Stimulated activated CD4-positive, alpha-beta T cell treated with anti-CD3 and anti-CD28 coated beads, Interleukin-12 subunit alpha, Interleukin-12 subunit beta, amount 100 ng/mL, for 24 hours (primary cell): ENCODE results near the gene GABRG2.
"Not testable (repeated sequence)": the region's sequence is repeated elsewhere in the genome, so short reads cannot be mapped to it uniquely, and the experiment has no call there.

ENCODE experiments used
- DNase-seq, 2 experiments: peaks; one replicate each; pipeline ENCODE4 v3.0.0-alpha.2; 2020; ENCODE audit warnings: low read depth in 2 of 2

Gene GABRG2

DNA sequence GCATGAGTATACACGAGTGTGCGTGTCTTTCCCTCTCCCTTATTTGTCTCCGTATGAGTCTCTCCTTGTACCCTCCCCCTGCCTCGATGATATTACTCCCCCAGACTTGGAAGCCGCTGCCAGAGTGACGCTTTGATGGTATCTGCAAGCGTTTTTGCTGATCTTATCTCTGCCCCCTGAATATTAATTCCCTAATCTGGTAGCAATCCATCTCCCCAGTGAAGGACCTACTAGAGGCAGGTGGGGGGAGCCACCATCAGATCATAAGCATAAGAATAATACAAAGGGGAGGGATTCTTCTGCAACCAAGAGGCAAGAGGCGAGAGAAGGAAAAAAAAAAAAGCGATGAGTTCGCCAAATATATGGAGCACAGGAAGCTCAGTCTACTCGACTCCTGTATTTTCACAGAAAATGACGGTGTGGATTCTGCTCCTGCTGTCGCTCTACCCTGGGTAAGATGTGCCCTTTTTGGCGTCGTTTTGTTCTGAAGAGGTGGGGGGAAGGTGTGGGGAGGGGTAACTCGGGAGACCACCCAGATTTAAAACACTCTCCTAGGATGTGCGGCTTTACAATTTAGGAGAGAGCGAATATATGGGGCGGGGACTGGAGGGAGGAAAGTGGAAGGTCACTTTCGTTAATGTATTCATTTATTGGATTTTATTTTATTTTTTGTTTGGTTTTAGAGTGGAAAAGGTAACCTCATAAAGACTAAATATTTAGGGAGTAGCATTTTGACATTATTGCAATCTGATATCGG is at the start of gene GABRG2:
Gene GABRG2 (plus strand): TSS at position 119 of the 757 bp plus-strand sequence. CDS start 227 bp downstream, at position 346.
- no peak for DNase-seq

DNA sequence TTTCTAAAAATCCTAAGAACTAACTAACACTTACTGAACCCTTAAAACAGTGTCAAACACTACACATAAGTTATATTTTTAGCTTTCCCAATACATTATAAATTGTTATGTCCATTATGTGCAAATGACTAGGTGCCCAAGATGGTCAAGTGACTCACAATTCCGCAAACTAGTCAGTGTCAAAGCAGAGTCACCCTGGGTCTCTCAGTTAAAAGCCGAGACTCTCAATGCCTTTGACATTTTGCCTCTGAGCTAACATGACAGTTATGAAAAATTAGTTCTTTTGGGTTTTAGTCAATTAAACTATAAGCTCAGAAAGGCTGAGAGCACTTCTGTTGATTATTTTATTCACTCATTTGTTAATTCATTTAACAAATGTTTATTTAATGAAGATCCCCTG is 42.3 kb upstream of the GABRG2 start:
- DNase-seq: no peak

DNA sequence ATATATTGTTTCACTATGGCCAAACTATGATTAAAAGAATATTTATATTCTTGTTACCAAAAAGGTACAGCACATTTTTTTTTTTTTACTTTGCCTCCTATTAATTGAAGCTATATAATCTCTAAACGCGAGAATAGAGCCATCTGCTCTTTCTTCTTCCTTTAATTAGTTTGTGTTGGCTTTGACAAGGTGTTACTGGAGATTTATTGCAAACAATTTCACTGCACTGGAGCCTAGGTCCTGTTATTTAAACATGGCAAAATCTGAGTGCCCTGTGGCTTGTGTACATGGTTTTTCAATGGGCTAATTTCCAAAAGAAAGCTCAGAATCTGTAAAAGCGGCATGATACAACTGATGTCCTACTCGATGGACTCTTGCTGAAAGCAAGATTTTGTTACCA is 40.8 kb upstream of the GABRG2 start:
- no peak for DNase-seq

DNA sequence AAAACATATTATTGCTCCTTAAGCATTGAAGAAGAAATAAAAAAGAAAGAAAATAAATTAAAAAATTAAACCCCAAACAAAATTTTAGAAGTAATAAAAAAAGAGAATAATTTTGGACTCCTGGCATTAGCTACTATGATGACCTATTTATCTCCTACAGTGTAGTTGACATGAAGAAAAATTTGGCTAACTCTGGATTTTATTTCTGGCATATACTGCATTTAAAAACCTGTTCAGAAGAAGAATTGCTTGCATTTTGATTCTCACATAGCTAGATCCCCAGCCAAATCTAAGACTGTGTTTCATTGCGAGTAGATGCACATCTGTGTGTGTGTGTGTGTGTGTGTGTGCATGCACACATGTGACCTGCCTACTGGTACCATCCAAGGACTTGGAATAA is 30.1 kb upstream of the GABRG2 start:
- DNase-seq: no peak

DNA sequence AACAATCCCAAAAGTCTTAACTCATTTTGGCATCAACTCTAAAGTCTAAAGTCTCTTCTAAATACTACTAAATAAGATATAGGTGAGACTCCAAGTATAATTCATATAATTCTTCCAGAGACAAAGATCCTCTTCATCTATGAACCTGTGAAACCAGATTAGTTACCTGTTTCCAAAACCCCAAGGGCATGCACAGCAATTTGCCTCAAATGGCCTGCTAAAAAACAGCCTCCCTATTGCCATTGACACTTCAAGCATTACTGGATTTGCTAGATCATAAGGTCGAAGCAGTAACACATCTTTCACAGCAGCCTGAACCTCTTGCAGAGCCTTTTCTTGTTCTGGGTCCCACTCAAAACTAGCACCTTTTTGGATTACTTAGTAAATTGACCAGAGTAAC is 20.3 kb upstream of the GABRG2 start:
- no peak for DNase-seq

DNA sequence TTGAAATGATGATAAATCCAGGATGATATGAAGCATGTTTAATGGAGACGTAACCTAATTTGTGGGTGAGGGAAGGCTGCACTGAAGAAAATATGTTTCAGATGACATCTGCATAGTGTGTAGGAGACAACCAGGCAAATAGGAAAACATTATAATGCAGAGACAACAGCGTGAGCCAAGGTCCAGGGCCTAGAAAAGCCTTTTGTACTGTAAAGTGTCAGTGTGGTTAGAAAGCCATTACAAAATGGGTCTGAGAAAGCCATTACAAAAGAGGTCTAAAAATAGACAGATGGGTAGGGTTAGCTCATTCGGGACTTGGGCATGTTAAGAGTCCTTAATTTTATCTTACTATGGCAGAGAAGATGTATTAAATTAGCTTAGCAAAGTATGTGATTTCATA is 14.9 kb upstream of the GABRG2 start:
- DNase-seq: no peak

DNA sequence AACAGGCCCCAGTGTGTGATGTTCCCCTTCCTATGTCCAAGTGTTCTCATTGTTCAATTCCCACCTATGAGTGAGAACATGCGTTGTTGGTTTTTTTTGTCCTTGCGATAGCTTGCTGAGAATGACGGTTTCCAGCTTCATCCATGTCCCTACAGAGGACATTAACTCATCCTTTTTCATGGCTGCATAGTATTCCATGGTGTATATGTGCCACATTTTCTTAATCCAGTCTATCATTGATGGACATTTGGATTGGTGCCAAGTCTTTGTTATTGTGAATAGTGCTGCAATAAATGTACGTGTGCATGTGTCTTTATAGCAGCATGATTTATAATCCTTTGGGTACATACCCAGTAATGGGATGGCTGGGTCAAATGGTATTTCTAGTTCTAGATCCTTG is 12.5 kb upstream of the GABRG2 start:
- DNase-seq: not testable (repeated sequence)

DNA sequence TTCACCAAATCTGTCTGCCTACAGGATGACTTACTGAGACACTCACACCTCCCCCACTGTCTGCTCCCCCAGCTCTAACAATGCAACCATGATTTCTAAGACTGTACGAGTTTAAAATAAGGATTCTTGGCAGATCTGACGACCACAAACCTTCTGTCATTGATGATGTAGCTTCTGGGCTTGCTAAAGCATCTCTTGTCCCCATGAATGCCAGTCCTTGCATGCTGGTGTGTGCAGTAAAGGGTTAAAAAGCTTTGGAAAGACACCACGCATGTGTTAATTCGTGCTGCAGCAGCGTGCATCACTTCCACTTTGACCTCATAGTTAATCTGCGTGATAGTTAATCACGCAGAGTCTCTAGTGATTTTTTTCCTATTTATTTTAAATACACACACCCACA is 411 bp upstream of the GABRG2 start:
- DNase-seq: no peak

DNA sequence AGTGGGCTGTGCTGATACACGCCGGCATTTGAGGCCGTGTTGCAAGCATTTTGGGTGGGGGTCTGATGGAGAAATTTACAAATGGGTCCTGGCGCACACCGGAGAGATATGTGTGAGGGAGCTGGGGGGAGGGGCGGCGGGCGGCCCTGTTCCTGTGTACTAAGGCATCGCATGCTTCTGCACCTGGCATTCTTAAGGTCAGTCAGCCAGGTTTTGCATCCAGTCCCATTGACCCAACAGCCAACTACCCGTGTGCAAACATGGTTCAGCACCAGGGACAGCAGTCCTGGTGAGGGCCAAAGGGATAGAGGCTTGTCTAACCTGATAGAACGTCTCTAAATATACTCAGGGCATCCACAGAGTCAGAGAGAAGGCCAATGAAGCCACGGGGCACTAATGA is 839 bp downstream of the GABRG2 start:
- no peak for DNase-seq

DNA sequence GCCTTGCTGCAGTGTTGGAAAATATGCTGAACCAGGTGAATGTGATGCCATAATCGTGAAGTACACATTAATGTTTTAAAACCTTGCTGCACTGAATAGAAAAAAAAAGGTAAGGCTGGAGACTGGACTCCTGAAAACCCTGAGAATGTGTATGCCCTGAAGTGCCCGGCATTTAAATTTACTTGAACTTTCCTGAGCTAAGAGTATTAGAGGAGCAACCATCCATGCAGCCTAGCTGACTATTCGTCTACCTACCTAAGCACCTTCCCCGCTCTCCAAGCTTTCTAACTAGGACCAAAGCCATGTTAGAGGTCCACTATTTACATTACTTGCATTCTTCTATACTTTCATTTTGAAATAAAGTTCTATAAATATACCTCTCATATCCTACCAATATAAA is 1.4 kb downstream of the GABRG2 start:
- DNase-seq: no peak

DNA sequence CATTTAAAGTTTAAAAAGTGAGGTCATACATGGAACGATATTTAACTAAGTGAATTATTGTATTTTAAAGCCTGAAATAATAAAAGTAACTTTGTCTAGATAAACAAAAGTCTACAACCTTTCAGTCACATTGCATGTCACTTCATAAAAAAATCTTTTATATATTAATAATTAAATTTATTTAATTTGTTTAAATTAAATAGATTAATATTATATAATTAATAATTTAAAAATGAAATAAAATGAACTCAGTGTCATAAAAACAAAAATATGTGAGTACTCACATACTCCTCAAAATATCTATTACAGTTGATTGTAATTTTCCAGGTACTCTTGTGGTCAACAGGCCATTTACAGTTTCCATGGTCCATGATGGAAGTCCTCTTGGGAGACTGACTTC is 11.2 kb downstream of the GABRG2 start:
- no peak for DNase-seq

DNA sequence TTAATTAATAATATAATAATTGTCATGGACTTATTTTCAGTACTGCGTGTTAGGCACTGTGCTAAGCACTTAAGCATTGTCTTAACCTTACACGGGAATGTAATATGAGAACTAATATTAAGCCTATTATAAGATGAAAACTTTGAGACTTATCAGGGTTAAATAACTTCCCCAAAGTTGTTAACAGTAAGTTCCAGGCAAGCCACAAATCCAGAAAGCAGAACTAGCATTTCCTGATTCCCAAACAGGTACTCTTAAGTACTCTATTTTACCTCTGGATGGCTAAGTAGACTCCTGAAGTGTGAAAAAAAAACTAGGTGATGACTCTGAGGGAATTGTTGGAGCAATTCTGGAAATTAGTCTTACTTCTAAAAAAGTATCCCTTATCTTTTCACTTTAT is 23.8 kb downstream of the GABRG2 start:
- DNase-seq: no peak

DNA sequence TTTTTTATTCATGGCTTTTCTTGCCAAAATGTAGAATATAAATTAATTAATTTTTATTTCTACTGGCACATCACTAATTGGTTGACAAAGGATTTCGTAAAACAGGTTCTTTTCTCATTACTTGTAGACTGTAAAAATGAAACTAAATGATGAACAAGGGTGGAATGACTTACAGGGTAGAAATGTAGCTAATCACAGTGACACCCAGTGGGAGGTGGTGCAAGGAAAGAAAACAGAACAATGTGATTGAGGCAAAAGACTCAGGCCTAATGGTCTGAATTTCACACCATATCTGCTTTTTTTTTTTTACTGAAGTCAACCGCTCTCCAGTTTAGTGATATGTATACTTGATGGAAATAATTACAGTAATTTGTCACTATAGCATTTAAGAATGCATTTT is 28.9 kb downstream of the GABRG2 start:
- DNase-seq: no peak

DNA sequence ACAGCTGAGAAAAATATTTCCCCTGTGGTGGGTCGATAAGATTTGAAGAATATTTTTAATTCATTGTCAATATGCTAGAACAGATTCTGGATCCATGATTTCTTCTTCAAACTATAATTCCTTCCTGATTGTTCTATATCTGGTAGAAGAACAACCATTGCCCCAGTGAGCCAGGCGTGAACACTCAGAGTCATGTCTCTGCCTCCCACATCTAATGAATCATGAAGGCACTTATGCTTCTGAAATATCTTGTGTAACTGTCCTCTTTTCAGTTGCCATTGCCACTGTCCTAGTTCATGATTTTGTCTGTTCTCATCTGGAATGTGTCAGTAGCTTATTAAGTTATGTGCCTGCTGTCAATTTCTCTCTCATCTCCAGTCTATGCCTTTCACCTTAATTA is 40.0 kb downstream of the GABRG2 start:
- DNase-seq: no peak

DNA sequence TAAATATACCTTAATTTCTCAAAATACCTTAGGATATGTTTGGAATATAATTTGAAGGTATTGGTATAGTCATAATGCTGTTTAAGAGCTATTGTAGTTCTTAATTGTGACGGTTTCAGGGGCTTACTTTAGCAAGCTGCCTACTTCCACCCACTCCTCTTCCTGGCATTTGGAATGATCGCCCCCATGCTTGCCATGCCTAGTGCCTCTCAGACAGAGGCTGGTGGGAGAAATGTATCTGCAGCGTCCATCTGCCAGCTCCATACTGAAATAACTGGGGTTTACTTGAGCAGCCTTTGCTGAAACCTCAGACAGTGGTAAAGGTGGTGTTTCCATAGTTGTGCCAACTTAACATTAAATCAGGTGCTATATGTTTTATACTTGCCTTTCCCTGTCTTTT is 52.2 kb downstream of the GABRG2 start:
- DNase-seq: no peak

DNA sequence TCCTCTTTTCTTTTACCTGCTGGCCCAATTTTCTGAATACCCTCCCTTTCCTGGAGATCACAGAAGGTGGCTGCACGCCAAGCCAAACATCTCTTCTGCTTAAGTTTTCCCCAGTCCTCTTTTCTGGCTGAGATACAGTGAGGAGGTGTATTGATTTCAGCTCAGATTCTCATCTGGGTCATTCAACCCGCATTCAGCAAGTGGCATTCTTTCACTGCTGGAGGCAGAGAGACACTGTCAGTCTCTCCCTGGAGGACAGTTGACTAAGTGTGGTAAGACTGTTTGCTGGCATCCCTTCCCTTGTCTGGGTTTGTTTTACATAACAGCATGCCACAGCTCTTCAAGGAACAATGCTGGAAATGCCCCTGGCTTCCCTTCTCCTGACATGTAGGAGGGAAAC is 60.5 kb downstream of the GABRG2 start:
- no peak for DNase-seq

DNA sequence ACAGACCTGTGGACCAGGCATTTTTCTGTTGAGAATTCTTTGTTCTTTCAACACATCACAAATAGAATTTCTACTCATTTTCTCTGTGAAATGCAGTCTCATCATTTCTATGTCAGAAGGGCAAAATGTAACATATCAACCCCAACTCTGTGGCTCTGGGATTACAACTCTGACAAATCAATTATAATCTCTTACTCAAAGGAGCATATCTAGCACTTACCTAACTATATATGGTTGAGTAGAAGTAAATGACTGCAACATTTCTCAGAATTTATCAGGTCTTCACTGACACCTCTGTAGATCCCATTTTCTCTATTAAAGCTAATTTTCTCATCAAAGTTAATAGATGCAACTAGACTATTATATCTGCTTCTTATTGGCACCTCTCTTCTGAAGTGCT is 64.8 kb downstream of the GABRG2 start:
- no peak for DNase-seq

DNA sequence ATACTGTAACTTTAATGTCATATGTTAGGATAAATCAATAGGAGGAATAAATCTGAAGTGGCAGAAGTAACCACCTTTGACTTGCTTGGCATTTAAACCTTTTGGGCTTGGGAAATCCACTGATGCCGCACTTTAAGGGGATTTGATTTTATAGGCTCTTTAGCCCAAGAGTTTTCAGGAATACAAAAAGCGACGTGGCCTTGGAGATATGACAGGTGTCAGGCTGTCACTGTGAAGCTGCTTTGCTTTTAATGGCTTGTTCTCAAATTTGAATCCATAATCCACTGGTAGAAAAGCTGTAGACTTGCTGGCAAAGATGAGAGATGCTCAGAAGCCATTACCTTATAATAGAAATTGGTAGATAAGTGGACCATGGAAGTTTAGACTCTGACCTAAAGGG is 71.6 kb downstream of the GABRG2 start:
- DNase-seq: no peak

DNA sequence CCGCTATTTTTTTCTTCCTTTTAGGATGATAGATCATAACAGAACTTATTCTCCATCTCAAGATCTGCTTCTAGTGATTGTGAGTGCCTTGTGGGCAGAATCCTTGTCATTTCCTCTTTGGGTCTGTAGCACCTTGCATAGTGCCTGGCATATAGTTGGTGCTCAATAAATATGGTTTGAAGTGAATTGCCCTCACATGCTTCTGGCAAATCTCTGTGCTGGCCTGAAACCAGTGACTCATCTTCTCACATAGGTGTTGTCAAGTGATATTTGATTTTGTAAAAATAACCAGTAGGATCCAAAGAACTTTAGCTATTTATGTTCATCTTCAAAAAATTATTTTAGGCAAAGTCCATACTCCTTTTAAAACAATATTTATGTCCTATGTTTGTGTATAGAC is 86.7 kb downstream of the GABRG2 start:
- no peak for DNase-seq

DNA sequence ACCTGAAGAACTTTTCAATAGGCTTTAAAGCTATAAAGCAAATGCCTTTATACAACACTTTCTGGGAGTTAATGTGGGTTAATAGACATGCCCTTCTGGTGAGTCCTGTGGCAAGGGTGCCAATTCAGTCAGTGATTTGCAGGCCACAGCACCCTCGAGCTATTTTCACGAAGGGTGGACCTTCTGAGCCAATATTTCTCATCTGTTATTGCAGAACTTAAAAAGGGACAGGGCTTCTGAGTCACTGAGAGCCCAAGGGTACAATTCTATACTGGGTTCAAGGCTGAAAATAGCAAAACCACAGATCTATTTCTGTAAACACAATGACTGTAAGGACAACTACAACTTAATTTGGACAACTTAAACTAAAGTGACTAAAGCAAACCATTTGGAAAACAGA is 92.8 kb downstream of the GABRG2 start:
- DNase-seq: no peak

DNA sequence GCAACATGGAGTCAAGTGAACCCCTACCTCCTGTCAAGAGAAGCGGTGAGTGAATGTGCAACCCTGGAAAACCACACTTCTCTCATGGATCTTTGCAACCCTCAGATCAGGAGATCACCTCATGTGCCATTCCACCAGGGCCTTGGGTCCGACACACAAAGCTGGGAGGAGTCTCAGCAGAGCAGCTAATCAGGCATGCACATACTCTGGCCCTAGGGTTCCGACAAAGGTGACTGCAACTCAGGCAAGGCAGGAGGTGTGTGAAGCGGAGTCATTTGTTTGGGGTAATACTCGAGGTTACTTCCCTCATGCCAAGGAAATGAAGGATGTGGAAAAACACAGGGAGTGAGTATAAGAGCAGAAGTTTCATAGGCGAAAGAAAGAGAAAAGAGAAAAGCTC is 96.1 kb downstream of the GABRG2 start:
- DNase-seq: no peak

DNA sequence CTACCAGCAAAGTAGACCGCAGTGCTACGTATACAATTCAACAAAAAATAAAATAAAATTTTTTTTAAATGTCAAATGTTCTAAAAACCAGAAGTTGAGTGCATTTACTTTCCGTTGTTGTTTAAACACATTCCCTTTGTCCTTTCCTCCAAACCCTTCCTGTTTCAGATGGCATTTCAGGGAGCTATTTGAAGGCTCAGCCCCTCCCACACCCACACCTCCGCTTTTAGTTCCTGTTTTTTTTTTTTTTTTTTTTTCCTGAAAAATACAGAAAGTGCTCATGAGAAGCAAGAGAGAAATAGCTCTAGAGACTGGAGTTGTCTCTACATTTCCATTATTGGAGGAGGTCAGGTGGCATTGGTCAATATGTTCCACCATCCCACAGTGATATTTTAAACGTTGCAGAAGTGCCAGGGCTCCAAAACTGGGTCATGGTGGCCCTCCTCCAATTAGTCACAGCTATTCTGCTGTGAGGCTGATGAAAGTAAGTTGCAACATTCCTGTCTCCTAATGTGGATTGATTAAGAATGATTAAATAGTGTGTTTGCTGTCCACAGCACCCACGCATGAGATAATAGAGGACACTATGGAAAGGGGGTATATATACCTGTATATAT is 106.9 kb downstream of the GABRG2 start:
- DNase-seq: no peak

DNA sequence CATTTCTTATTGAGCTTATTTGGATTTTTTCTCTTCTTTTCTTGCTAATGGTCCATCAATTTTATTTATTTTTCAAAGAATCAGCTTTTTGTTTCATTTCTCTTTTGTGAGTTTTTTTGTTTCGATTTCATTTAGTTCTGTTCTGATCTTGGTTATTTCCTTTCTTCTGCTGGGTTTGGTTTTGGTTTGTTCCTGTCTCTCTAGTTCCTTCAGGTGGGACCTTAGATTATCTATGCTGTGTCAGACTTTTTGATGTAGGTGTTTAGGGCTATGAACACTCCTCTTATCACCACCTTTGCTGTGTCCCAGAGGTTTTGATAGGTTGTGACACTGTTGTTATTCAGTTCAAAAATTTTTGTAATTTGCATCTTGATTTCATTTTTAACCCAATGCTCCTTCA is 119.8 kb downstream of the GABRG2 start:
- DNase-seq: no peak

DNA sequence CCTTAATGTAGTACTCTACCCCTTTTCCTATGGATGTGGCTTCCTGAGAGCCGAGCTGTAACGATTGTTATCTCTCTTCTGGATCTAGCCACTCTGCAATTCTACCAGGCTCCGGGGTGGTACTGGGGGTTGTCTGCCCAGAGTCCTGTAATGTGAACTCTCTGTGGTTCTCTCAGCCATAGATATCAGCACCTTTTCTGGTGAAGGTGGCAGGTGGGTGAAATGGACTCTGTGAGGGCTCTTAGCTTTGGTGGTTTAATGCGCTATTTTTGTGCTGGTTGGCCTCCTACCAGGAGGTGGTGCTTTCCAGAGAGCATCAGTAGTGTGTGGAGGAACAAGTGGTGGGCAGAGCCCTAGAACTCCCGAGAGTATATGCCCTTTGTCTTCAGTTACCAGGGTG is 122.1 kb downstream of the GABRG2 start:
- no peak for DNase-seq
